ENCODE data around the gene LGSN.

- TF ChIP-seq CTCF (IDR thresholded peaks at IDR 0.05): no peak
- TF ChIP-seq POLR2AphosphoS5 (IDR thresholded peaks at IDR 0.05): no peak
- no peak for TF ChIP-seq POLR2A (IDR thresholded peaks at IDR 0.05)
- no peak for TF ChIP-seq EP300 (IDR thresholded peaks at IDR 0.05)
Measured at GRCh38 chr6:63322981-63323380, 3.2 kb upstream of the LGSN start.

All from stomach (tissue), 4 donors.